Sigmoid colon (tissue), 4 donors: ENCODE results near the gene CEACAM16.

ENCODE experiments used
- POLR2A ChIP-seq, 2 donors: fragments of 450-650 bp; IDR thresholded peaks; one replicate each; pipeline ENCODE4 v1.6.1; 2016; ENCODE audit warnings: antibody characterized with exemption in 2 of 2, mild to moderate bottlenecking in 2 of 2, moderate library complexity in 2 of 2
- POLR2AphosphoS5 ChIP-seq, 4 donors: sonication (generic); formaldehyde crosslinking; IDR thresholded peaks; one replicate each; pipeline ENCODE4 v1.6.1; 2017; ENCODE audit warnings: antibody characterized with exemption in 4 of 4

- TF ChIP-seq POLR2A (IDR thresholded peaks at IDR 0.05) (no peak), POLR2AphosphoS5 (IDR thresholded peaks at IDR 0.05) (no peak)
These were observed 57.2 kb downstream of the CEACAM16 start for GRCh38 chr19:44756089-44756562.
